ENCODE measurements around the gene GAS2L3.
"Not testable (repeated sequence)": the region's sequence is repeated elsewhere in the genome, so short reads cannot be mapped to it uniquely, and the experiment has no call there.

GAS2L3 gene

DNA sequence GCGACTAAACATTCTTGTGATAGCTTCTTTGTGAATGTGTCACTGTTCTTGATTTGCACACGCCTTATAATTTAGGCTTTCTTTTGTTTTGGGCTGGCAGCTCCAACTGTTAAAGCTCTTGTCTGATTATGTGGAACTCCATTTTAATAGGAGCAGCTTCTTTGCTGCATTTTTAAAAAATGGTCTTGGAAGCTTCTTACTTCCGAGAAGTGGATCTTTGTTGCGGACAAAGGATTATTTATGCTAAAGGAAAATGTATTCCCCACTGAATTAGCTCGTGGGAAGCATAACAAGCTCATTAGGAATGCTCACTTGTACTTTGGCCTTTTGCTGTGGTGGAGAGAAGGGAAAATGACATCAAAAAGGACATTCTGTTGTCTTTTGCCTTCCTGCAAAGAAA is 20.0 kb downstream of the GAS2L3 start:
- H3K4me3 ChIP-seq (ENCODE audit: low read depth, low read length) = peak overlapping the region; percentile 19
- peak; percentile 47 for DNase-seq (ENCODE audit: low read depth, low spot score)
- no peak for TF ChIP-seq CTCF (IDR thresholded peaks at IDR 0.05; ENCODE audit: low read depth, low read length)
- in situ Hi-C loops (cut with HindIII; ENCODE audit: low sequenced_read_pairs) = no loop called here

DNA sequence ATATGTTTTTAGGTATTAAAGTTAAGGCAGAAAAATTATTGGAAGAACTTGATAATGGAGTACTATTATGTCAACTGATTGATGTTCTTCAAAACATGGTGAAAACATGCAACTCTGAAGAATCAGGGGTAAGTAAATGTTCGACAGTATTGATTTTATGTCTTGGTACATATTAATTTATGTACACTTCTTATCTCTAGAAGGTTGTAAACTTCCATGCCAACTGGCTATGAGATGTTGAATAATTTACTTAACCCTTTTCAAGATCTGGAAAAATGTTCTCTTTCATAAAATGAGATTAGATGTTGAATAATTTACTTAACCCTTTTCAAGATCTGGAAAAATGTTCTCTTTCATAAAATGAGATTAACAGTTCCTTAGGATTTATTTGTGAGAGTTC is 28.1 kb downstream of the GAS2L3 start:
- no peak overlapping the region for H3K4me3 ChIP-seq (ENCODE audit: low read depth, low read length)
- no peak for DNase-seq (ENCODE audit: low read depth, low spot score)
- TF ChIP-seq CTCF (IDR thresholded peaks at IDR 0.05; ENCODE audit: low read depth, low read length) = no peak
- in situ Hi-C loops (cut with HindIII; ENCODE audit: low sequenced_read_pairs) = no loop called here

GRCh38 chr12:100602997-100603396 is 29.5 kb downstream of the GAS2L3 start:
- DNase-seq (ENCODE audit: low read depth, low spot score); H3K4me3 ChIP-seq (ENCODE audit: low read depth, low read length); in situ Hi-C loops (cut with HindIII; ENCODE audit: low sequenced_read_pairs): not testable (repeated sequence)

DNA sequence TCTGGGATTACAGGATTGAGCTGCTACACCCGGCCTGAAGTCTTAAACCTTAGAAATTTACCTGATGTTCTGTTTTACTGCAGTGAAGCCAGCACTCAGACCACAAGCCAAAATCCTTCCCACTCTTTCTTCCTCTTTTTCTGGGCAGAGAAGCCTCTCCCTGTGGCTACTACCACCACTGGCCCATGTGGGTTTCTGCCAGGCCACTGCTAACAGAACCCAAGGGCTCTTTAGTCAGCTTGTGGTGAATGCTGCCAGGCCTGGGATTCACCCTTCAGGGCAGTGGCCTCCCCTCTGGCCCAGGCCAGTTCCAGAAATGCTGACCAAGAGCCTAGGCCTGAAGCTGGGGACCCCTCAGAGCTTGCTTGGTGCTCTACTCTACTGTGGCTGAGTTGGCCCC is 35.3 kb downstream of the GAS2L3 start:
- in situ Hi-C loops (cut with HindIII; ENCODE audit: low sequenced_read_pairs) = no loop called here
- DNase-seq (ENCODE audit: low read depth, low spot score) = no peak
- TF ChIP-seq CTCF (IDR thresholded peaks at IDR 0.05; ENCODE audit: low read depth, low read length) = no peak
- H3K4me3 ChIP-seq (ENCODE audit: low read depth, low read length) = no peak overlapping the region

- no peak overlapping the region for H3K4me3 ChIP-seq (ENCODE audit: low read depth, low read length)
- DNase-seq (ENCODE audit: low read depth, low spot score) = peak; percentile 6
- in situ Hi-C loops (cut with HindIII; ENCODE audit: low sequenced_read_pairs) = no loop called here
- no peak for TF ChIP-seq CTCF (IDR thresholded peaks at IDR 0.05; ENCODE audit: low read depth, low read length)
Measured at GRCh38 chr12:100610666-100611430, 37.4 kb downstream of the GAS2L3 start.

- no peak overlapping the region for H3K4me3 ChIP-seq (ENCODE audit: low read depth, low read length)
- no peak for TF ChIP-seq CTCF (IDR thresholded peaks at IDR 0.05; ENCODE audit: low read depth, low read length)
- no peak for DNase-seq (ENCODE audit: low read depth, low spot score)
- in situ Hi-C loops (cut with HindIII; ENCODE audit: low sequenced_read_pairs) = no loop called here
Measured at GRCh38 chr12:100612606-100613005, 39.1 kb downstream of the GAS2L3 start.

DNA sequence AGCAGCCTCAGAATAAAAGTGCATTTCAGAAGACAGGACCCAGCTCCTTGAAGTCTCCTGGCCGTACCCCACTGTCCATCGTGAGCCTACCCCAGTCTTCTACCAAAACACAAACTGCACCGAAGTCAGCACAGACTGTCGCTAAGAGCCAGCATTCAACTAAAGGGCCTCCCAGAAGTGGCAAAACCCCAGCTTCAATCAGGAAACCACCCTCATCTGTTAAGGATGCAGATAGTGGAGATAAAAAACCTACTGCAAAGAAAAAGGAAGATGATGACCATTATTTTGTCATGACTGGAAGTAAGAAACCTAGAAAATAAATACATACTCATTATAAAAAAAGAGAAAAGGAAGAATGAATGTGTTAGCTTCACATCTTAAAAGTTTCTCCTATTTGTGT is 51.1 kb downstream of the GAS2L3 start:
- in situ Hi-C loops (cut with HindIII; ENCODE audit: low sequenced_read_pairs) = no loop called here
- no peak for DNase-seq (ENCODE audit: low read depth, low spot score)
- H3K4me3 ChIP-seq (ENCODE audit: low read depth, low read length) = no peak overlapping the region
- no peak for TF ChIP-seq CTCF (IDR thresholded peaks at IDR 0.05; ENCODE audit: low read depth, low read length)

Data from astrocyte of the spinal cord (primary cell).